Tibial nerve (tissue), 4 donors: ENCODE data around the gene NELL1.

Source experiments
- EP300 ChIP-seq, 2 donors: sonication (generic); formaldehyde crosslinking; IDR thresholded peaks; one replicate each; pipeline ENCODE4 v1.6.1; 2017; ENCODE audit warnings: antibody characterized with exemption in 2 of 2, mild to moderate bottlenecking in 1 of 2
- POLR2A ChIP-seq, 2 donors: fragments of 450-650 bp; IDR thresholded peaks; one replicate each; pipeline ENCODE4 v1.6.1; 2017; ENCODE audit warnings: antibody characterized with exemption in 2 of 2, mild to moderate bottlenecking in 2 of 2, moderate library complexity in 2 of 2
- TF ChIP-seq, protein P1 (sequence below), 5 experiments: fragments of 200-600 bp in 3 of 5; fragments of 450-650 bp in 2 of 5; sonication (generic) in 3 of 5; IDR thresholded peaks; one replicate each; pipeline ENCODE4 v1.5.1; 2016 to 2019; ENCODE audit warnings: antibody characterized with exemption in 5 of 5, mild to moderate bottlenecking in 3 of 5, moderate library complexity in 2 of 5

DNA sequence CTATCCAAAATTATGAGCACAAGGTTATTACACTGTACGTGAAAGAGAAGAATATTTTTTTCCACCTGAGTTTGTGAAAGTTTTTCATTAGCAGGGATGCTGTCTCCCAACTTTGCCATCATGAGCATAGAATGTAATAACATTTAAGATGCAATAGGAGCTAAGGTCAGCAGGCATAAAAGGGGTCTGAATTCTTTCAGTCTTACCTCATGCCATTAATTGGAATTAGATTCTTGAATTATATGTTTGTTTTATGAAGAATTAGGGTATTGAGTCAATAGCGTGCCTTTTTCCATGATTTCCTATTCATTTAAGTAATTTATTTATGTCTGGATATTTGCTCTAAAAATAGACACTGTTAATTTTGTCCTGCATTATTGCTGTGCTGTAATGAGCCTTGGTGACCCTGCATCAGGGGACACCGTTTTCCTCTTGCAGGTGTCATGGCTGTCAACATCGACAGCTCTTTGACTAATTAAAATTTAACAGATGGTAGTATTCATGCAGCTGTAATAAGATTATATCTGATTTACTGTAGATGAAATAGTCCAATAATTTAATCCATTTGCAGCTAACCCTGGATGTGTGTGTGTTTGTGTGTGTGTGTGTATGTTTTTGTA is 637.5 kb downstream of the NELL1 start:
- TF ChIP-seq, protein P1, sequence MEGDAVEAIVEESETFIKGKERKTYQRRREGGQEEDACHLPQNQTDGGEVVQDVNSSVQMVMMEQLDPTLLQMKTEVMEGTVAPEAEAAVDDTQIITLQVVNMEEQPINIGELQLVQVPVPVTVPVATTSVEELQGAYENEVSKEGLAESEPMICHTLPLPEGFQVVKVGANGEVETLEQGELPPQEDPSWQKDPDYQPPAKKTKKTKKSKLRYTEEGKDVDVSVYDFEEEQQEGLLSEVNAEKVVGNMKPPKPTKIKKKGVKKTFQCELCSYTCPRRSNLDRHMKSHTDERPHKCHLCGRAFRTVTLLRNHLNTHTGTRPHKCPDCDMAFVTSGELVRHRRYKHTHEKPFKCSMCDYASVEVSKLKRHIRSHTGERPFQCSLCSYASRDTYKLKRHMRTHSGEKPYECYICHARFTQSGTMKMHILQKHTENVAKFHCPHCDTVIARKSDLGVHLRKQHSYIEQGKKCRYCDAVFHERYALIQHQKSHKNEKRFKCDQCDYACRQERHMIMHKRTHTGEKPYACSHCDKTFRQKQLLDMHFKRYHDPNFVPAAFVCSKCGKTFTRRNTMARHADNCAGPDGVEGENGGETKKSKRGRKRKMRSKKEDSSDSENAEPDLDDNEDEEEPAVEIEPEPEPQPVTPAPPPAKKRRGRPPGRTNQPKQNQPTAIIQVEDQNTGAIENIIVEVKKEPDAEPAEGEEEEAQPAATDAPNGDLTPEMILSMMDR (IDR thresholded peaks at IDR 0.05) = no peak
- TF ChIP-seq POLR2A (IDR thresholded peaks at IDR 0.05) (no peak), EP300 (IDR thresholded peaks at IDR 0.05) (no peak)
